ENCODE data around the gene TNIP2.

TNIP2 gene

GRCh38 chr4:2755821-2756690, at the start of gene TNIP2:
Gene TNIP2, minus strand, starts transcription at chr4:2756336. Its CDS starts 47 bp downstream, at chr4:2756289.
- DNase-seq (ENCODE audit: low read depth) = no peak

- no peak for DNase-seq (ENCODE audit: low read depth)
Measured at GRCh38 chr4:2804973-2805501, 48.9 kb upstream of the TNIP2 start.

GRCh38 chr4:2804449-2804972, 48.4 kb upstream of the TNIP2 start:
- no peak for DNase-seq (ENCODE audit: low read depth)

GRCh38 chr4:2803624-2804448, 47.7 kb upstream of the TNIP2 start:
- DNase-seq (ENCODE audit: low read depth) = no peak

- no peak for DNase-seq (ENCODE audit: low read depth)
Measured at GRCh38 chr4:2802618-2803531, 46.7 kb upstream of the TNIP2 start.

- no peak for DNase-seq (ENCODE audit: low read depth)
Measured at GRCh38 chr4:2800691-2801596, 44.8 kb upstream of the TNIP2 start.

- DNase-seq (ENCODE audit: low read depth) = no peak
Measured at GRCh38 chr4:2799971-2800690, 44.0 kb upstream of the TNIP2 start.

GRCh38 chr4:2799224-2799911, 43.2 kb upstream of the TNIP2 start:
- DNase-seq (ENCODE audit: low read depth) = no peak

GRCh38 chr4:2798399-2799223, 42.5 kb upstream of the TNIP2 start:
- no peak for DNase-seq (ENCODE audit: low read depth)

GRCh38 chr4:2797545-2798305, 41.6 kb upstream of the TNIP2 start:
- no peak for DNase-seq (ENCODE audit: low read depth)

- no peak for DNase-seq (ENCODE audit: low read depth)
Measured at GRCh38 chr4:2796849-2797544, 40.9 kb upstream of the TNIP2 start.

- DNase-seq (ENCODE audit: low read depth) = no peak
Measured at GRCh38 chr4:2795893-2796848, 40.0 kb upstream of the TNIP2 start.

- DNase-seq (ENCODE audit: low read depth) = no peak
Measured at GRCh38 chr4:2795300-2795892, 39.3 kb upstream of the TNIP2 start.

- DNase-seq (ENCODE audit: low read depth) = no peak
Measured at GRCh38 chr4:2794486-2795299, 38.6 kb upstream of the TNIP2 start.
